GM13977 (cell line): Measurements from ENCODE around the gene TBC1D9.
A peak's percentile ranks its signal among the peaks of the same experiment; 100 is the strongest.
"Not testable (repeated sequence)": the region's sequence is repeated elsewhere in the genome, so short reads cannot be mapped to it uniquely, and the experiment has no call there.

Experiments used
- DNase-seq: peaks from one replicate; pipeline ENCODE4 v3.0.0; 2012; ENCODE audit warnings: low spot score
- in situ Hi-C: fragments of 300-500 bp; cut with MboI; formaldehyde crosslinking; loops from one replicate; pipeline ENCODE4 v1.12.0; 2022; ENCODE audit warnings: low sequenced_read_pairs, low pct_unique_long_range_greater_than_20kb, mixed read lengths, inconsistent platforms; ENCODE audit not compliant: unreplicated experiment
- TF ChIP-seq, protein P1 (sequence below): IDR thresholded peaks from 2 replicates; pipeline ENCODE4 v1.5.1; 2012; ENCODE audit warnings: mild to moderate bottlenecking, control low read depth; ENCODE audit not compliant: insufficient read depth; ENCODE audit errors: extremely low read depth, missing control alignments

Gene TBC1D9

DNA sequence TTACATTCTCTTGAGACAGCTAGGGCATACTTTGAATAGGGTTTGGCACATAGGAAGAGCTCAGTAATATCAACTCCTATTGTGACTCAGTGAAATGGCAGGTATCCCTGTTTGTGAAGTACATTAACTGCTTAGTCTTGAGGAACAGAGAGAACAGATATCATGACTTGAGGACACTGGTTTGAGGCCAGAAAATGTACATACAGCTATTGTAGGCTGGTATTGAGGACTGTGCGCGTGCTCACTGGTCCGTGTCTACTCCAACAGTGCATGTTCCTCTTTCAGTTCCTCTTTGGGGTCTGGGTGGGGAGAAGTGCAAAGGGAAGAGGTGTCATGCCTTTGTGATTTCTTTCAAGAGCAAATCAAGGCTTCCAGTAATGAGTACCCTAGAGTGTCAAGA lies 34.6 kb upstream of the TBC1D9 start:
- TF ChIP-seq, protein P1, sequence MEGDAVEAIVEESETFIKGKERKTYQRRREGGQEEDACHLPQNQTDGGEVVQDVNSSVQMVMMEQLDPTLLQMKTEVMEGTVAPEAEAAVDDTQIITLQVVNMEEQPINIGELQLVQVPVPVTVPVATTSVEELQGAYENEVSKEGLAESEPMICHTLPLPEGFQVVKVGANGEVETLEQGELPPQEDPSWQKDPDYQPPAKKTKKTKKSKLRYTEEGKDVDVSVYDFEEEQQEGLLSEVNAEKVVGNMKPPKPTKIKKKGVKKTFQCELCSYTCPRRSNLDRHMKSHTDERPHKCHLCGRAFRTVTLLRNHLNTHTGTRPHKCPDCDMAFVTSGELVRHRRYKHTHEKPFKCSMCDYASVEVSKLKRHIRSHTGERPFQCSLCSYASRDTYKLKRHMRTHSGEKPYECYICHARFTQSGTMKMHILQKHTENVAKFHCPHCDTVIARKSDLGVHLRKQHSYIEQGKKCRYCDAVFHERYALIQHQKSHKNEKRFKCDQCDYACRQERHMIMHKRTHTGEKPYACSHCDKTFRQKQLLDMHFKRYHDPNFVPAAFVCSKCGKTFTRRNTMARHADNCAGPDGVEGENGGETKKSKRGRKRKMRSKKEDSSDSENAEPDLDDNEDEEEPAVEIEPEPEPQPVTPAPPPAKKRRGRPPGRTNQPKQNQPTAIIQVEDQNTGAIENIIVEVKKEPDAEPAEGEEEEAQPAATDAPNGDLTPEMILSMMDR: no peak
- in situ Hi-C loops: no loop called here
- peak; percentile 26 for DNase-seq

DNA sequence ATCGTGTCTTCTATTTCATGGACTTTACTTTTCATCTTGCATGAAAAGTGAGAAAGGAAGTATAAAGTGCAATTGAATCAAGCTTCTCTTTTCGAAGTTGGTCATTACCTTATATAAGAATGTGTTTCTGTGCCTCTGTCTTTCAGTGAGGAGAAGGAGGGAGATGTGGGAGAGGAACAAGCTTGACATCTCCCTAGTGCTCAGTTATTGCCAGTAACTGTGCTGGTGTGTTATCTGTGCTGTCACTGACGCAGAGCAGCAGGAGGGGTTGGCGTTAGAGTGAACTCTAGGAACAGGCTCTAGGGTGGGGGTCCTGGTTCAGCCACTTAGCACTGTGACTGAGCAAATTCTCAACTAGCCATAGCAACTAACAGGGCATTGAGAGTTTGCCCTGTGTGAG lies 34.0 kb upstream of the TBC1D9 start:
- DNase-seq: peak; percentile 14
- in situ Hi-C loops: no loop called here
- TF ChIP-seq, protein P1: no peak

DNA sequence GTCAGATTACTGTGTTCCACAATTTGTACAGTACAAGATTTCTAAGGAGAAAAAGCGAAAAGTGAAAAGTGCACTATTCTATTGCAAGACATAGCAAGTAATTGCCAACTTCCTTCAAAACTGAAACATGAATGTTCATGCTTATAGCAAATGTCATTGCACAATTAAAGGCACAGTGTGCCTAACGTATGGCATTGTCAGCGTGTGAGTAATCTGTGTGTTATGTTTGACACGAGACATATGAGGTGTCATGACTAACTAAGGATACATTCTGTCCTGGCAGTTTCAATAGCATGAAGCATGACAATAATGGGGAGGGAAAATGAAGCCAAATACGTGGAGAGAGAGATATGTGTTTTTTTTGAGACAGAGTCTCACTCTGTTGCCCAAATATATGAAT lies 33.6 kb upstream of the TBC1D9 start:
- in situ Hi-C loops: no loop called here
- TF ChIP-seq, protein P1: no peak
- peak; percentile 27 for DNase-seq

DNA sequence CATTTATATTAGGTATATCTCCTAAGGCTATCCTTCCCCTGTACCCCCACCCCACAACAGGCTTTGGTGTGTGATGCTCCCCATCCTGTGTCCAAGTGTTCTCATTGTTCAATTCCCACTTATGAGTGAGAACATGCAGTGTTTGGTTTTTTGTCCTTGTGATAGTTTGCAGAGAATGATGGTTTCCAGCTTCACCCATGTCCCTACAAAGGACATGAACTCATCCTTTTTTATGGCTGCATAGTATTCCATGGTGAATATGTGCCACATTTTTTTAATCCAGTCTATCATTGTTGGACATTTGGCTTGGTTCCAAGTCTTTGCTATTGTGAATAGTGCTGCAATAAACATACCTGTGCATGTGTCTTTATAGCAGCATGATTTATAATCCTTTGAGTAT lies 26.6 kb upstream of the TBC1D9 start:
- in situ Hi-C loops, DNase-seq: not testable (repeated sequence)

DNA sequence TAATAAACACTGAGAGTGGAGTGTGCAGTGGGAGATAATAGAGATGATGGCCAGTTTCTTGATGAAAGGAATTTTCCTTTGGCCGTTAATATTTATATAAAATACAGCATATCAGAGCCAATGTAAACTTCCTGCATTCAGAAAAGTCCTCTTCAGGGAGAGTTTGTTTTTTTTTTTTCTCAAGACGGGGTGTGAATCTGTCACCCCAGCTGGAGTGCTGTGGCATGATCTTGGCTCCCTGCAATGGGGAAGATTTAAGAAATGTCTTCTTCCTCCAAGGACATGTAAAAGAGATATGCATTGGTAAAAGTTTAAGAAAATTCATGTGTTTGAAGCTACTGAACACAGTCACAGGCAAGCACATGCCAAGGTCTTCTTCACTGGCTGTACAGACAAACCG lies 25.4 kb upstream of the TBC1D9 start:
- in situ Hi-C loops: no loop called here
- no peak for DNase-seq
- TF ChIP-seq, protein P1: no peak

DNA sequence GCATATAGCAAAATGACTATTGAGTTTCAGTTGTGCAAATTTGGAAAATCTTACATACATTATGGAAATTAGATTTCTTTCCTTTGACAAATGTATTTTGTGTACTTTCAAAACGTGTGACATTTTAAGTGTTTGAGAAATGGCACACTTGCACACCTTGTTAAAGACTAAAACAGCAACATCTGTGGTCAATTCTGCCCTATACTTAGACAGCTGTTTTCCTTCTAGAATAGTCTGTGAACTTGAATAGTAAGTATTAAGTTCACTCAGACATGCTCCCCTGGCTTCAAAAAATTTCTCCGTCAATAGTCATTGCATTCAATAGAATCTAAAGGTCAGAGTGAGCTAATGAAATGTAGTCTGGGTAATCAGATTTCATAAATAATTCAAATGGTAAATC lies 21.7 kb upstream of the TBC1D9 start:
- in situ Hi-C loops: no loop called here
- DNase-seq: no peak
- TF ChIP-seq, protein P1: no peak

DNA sequence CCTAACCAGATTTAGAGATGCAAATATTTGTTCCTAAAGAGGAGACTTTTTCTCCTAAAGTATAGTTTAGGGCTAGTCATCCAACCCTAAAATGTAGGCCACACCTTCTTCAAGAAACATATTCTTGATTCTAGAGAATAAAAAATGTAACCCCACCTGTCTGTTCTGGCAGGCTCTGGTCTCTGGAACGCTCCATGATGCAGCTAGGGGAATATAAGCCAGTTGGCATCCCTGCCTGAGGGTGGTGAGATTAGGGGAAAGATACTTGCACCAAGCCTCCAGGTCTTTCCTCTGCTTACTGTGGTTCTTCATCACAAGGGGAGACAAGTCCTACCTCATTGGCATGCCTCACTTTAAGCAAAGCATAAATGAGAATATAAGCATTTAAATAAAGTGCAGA lies 21.2 kb upstream of the TBC1D9 start:
- TF ChIP-seq, protein P1: no peak
- no peak for DNase-seq
- in situ Hi-C loops: no loop called here
